Left ventricle myocardium superior (tissue), 1 donor: ENCODE measurements around the gene PLEKHH3. TPM values are rescaled to one million over a fixed set of nuclear protein-coding genes. Genes with fewer than 3 reads are reported as not detected.
A peak's percentile ranks its signal among the peaks of the same experiment; 100 is the strongest.

Experiments
- ATAC-seq: fragments of 200-7000 bp; cut with Tn5 transposase; one replicate; pipeline ENCODE4 v1.9.1; 2020; ENCODE audit warnings: mild to moderate bottlenecking, moderate library complexity
- DNase-seq: peaks from one replicate; pipeline ENCODE4 v3.0.0-alpha.2; 2020
- intact Hi-C: fragments of 100-400 bp; cut with micrococcal nuclease; formaldehyde crosslinking; loops from one replicate; pipeline ENCODE4 v1.11.0; 2022
- long read RNA-seq: library from polyadenylated mRNA; unstranded; transcript quantifications from one replicate; pipeline ENCODE4 v2.0.0, GENCODE V29; 2021
- total RNA-seq: library from RNA; stranded (reverse); fragmentation: NEBNext Ultra II Directional; extraction: Animal tissue kit (Norgen Biotek cat#: 25700); gene quantifications from one replicate; pipeline ENCODE4 v1.2.1, GENCODE V29; 2021
- donor health status: DM: no; HTN: yes; CAD: no; lungs with severe emphysema.

The PLEKHH3 gene
- total RNA-seq = 35.7 TPM
- long read RNA-seq, transcript PLEKHH3-201 (13 exons, 2,987 nt) = minor isoform, 13 of 99 reads
- long read RNA-seq, transcript PLEKHH3-205 (13 exons, 2,640 nt) = minor isoform, 9 of 99 reads
- long read RNA-seq, transcript PLEKHH3-204 (13 exons, 2,983 nt) = major isoform, 25 of 99 reads
- long read RNA-seq, partial matches to known transcripts = 32 of 99 reads
- long read RNA-seq, other reads (novel, unspliced or antisense) = 19 of 99 reads

DNA sequence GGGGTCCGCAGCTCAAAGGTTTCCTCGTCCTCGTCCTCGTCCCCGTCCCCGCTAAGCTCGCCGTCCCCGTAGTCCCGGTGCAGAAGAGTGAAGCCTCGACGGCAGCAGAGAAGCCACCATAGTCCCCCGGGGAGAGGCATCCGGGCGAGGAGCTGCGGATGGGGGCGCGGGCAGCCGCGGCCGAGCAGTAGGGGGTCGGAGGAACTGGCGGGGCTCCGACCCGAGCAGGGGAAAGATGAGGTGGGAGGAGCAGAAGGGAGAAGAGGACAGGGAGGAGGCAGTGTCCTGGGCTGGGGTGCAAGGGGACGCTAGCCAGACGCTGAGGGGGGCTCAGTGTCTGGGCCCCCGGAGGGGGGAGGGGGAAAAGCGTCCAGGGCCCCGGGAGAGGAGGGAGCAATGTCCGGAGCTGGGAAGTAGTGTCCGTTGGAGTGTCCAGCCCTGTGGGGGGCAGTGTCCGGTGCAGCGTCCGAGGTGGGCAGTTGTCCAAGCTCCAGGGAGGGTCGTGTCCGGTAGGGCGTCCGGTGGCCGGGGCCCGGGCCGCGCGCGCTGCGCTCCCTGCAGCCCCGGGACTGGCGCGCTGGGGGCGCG is at the start of gene PLEKHH3:
TSS of gene PLEKHH3 (minus strand) at position 571 of the 588 bp plus-strand sequence. CDS start at position 140, 431 bp downstream.
- intact Hi-C loops = no loop called here
- ATAC-seq = peak; percentile 1
- DNase-seq = no peak

DNA sequence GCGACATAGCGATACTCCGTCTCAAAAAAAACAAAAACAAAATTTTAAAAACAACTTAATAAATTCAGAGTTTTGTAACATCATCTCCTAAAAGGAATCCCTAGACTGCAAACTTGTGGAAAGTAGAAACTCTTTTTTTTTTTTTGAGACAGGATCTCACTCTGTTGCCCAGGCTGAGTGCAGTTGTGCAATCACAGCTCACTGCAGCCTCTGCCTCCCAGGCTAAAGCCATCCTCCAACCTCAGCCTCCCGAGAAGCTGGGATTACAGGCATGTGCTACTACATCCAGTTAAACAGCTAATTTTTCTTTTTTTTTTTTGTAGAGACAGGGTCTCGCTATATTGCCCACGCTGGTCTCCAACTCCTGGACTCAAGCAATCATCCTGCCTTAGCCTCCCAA is 48.3 kb upstream of the PLEKHH3 start:
- ATAC-seq (no peak), DNase-seq (no peak)
- intact Hi-C loops = loop anchor here (10.0 kb wide), 1 partner anchor 100 kb away; the partner anchor contains the start of gene BECN1

GRCh38 chr17:42723636-42724035 is 46.8 kb upstream of the PLEKHH3 start:
- DNase-seq (no peak), ATAC-seq (no peak)
- intact Hi-C loops = loop anchor here (10.0 kb wide), 1 partner anchor 101 kb away; the partner anchor contains the start of gene BECN1

DNA sequence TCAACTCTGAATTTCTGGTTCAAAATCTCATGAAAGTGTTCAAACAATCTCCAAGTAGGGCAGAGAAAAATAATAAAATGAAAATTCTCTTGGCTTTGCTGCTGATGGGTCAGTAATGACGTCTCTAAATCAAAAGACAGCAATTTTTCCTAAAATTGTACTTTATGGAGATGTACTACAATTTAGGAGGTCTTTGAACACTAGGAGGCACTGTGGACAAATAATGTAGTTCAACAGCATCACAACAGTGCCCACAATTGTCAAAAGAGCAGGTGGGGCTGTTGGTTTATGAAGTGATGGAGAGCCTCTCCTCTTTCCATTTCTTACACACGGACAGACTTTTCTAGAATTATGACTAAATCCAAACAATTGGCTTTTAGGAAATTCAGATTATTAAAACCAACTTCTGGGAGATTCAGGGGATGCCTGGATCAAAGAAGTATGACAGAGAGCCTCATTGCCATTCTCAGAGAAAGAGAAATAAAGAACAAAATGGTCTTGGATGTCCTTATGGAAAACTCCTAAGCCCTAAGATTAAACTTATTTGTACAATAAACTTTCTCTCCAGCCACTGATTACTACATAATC is 44.3 kb upstream of the PLEKHH3 start:
- DNase-seq (no peak), ATAC-seq (peak; percentile 73)
- intact Hi-C loops = loop anchor here (10.0 kb wide), 1 partner anchor 104 kb away; the partner anchor contains the start of gene BECN1

- no peak for DNase-seq
- intact Hi-C loops = no loop called here
- no peak for ATAC-seq
Observed at GRCh38 chr17:42709561-42709960, 32.8 kb upstream of the PLEKHH3 start.

DNA sequence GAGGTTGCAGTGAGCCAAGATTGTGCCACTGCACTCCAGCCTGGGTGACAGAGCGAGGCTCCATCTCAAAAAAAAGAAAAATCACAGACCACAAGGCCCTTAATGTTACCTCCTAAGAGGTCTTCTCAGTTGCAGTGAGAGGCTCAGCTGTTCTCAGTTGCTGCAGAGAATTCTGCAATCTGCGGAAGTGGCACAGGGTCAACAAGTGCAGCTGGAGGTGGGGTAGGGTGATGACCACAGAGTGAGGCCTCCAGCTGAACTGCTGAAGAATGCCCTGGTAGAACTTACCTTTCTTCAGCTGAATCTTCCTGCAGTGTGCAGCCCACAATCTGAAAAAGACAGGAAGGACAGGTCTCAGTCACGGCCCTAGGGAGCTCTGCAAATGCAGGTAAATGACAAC is 31.8 kb upstream of the PLEKHH3 start:
- intact Hi-C loops = no loop called here
- no peak for DNase-seq
- ATAC-seq = no peak

- DNase-seq (no peak), ATAC-seq (no peak)
- intact Hi-C loops = no loop called here
Observed at GRCh38 chr17:42706732-42707131, 29.9 kb upstream of the PLEKHH3 start.

DNA sequence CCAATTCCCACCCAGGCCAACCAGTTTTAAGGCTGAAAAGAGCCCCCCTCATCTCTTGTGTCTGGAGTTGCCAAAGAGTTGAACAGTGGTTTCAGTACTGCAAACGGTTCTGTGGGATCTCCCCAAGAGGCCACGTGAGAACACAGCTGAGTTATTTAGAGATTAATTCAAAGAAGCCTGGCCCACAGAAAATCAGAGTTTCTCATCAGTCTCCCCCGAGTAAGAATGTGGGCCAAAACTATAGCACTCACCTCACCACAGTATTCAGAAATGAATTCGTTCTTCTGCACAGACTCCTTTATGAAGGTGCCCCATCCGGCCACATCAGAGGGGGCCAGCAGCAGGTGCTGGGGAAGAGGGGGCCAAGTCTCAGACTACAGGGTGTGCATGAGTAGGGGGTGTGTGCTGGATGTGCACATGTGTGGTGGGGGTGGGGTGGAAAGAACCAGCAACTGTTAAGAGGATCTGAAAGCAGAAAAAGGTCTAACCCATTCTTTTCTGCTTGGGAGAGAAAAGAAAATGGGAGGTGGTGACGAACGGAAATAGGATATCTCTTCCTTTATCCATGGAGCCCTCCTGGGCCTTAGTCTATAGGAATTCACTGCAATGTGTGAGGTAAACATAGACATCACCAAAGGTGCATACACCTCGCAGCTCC is 28.2 kb upstream of the PLEKHH3 start:
- intact Hi-C loops = no loop called here
- DNase-seq (no peak), ATAC-seq (no peak)

DNA sequence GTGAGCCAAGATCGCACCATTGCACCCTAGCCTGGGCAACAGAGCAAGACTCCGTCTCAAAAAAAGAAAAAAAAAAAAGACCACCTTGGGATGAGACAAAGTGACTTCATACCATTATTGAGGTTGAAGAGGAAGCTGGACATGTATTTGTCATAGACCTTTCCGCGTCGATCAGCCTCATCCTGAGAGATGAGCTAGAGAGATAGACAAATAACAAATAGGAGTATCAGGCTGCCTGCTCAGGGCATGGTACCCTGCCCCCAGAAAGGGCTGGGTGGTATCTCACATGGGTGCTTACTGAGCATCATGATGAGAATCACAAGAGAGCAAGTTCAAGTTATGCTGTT is 27.7 kb upstream of the PLEKHH3 start:
- intact Hi-C loops = no loop called here
- DNase-seq (no peak), ATAC-seq (no peak)

DNA sequence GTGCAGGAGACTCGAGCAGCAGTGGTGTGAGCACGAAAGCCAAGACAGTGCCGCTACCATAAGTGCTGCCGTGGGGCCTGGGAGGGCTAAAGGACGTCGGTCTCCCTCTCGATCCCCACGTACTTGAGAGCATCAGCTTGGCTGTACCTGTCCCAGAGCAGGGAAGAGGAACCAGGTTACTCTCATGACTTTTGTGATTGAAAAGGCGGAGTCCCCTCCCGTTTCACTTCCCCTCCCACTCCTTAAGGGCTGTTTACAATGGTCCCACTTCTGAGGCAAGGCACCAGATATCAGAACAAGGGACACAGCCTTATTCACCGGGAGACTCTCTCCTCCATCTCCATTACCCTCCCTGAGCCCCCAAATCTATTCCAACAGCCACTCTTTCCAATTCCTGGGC is 25.7 kb upstream of the PLEKHH3 start:
- ATAC-seq (no peak), DNase-seq (no peak)

DNA sequence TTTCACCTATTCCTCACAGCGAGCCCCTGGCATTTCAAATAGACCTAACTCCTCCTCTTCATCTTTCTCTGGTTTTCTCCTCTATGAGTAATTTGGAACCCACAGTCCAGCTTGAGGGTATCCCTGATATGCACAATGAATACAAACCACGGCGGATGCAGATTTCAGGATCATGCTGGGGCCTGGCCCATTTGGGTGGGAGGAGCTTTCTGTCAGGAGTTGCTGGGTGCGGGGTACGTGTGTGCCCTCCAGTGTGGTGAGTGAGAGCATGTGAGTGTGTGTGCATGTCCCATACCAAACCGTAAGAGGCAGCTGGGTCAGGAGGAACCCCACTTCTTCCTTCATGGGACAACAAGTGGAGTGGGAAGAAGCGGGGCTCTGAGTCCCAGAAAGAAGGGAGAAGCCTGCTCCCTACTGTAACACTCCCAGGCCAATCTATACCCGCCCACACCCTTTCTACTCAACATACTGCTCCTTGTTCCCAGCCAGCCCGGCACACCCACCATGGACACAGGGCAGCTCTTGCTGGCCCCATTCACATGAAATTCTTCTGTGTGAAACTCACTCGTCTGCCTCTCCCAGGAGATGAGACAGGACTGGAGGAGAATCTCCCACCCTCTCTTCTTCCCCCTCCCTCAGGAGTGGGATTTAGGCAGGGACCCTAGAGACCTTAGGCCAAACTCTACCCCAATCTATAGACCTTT is 23.9 kb upstream of the PLEKHH3 start:
- ATAC-seq (no peak), DNase-seq (no peak)
- intact Hi-C loops = no loop called here

More for the DNA sequence above, 25.7 kb upstream of the PLEKHH3 start:
- intact Hi-C loops = no loop called here

GRCh38 chr17:42699415-42699740 is 22.6 kb upstream of the PLEKHH3 start:
- ATAC-seq (no peak), DNase-seq (no peak)
- intact Hi-C loops = no loop called here

- DNase-seq (peak; percentile 38), ATAC-seq (peak; percentile 85)
- intact Hi-C loops = no loop called here
Observed at GRCh38 chr17:42698736-42699414, 22.1 kb upstream of the PLEKHH3 start.

GRCh38 chr17:42697108-42697811 is 20.5 kb upstream of the PLEKHH3 start:
- ATAC-seq (no peak), DNase-seq (no peak)
- intact Hi-C loops = no loop called here

- intact Hi-C loops = no loop called here
- ATAC-seq (no peak), DNase-seq (peak; percentile 23)
Observed at GRCh38 chr17:42695500-42695899, 18.7 kb upstream of the PLEKHH3 start.

DNA sequence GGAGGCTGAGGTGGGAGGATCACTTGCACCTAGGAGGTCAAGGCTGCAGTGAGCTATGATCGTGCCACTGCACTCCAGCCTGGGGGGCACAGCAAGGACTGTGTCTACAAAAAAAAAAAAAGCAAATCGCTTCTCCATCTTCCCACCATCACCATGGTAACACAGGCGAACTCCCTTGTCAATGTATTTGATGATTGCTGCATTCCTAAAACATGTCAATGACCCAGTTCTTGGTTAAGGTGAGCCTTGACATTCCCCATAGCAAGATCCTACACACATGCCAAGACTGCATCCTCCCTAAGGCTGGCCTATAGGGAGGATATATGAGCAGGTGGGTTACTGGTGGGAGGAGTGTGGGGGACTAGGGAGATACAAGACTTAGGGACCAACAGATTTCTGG is 17.7 kb upstream of the PLEKHH3 start:
- DNase-seq = no peak
- ATAC-seq = no peak
- intact Hi-C loops = no loop called here

- DNase-seq (no peak), ATAC-seq (no peak)
- intact Hi-C loops = no loop called here
Observed at GRCh38 chr17:42692489-42692888, 15.7 kb upstream of the PLEKHH3 start.

GRCh38 chr17:42691021-42691545 is 14.3 kb upstream of the PLEKHH3 start:
- no peak for DNase-seq
- intact Hi-C loops = no loop called here
- ATAC-seq = no peak
